HG03571 (cell line): ENCODE results near the gene NEURL1B.
"Not testable (repeated sequence)": the region's sequence is repeated elsewhere in the genome, so short reads cannot be mapped to it uniquely, and the experiment has no call there.

Experiments used
- ATAC-seq: cut with Tn5 transposase; IDR thresholded peaks from one replicate; pipeline ENCODE4 v1.9.1; 2021; ENCODE audit not compliant: unreplicated experiment

The NEURL1B gene

GRCh38 chr5:172671091-172671490 is 30.0 kb downstream of the NEURL1B start:
- no peak for ATAC-seq

- ATAC-seq, result no peak
Observed at GRCh38 chr5:172672681-172673080, 31.6 kb downstream of the NEURL1B start.

- no peak for ATAC-seq
Observed at GRCh38 chr5:172674155-172674554, 33.1 kb downstream of the NEURL1B start.

- ATAC-seq, result no peak
Observed at GRCh38 chr5:172676914-172677475, 35.9 kb downstream of the NEURL1B start.

DNA sequence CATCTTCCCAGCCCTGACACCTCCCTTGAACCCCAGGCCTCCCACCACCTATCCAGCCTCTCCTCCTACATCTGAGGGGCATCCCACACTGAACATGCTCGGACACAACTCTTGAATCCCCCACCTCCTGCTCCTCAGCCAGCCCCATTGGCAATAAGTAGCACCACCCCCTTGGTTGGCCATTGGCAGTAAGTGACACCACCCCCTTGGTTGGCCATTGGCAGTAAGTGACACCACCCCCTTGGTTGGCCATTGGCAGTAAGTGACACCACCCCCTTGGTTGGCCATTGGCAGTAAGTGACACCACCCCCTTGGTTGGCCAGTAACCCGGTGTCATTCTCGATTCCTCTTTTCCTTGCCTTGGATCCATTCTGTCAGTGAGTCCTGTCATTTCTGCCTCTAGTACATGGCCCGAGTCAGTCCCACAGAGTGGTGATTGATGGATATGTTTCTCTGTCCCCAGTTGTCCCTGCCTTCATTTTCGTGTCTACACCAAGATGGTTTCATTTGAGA is 37.4 kb downstream of the NEURL1B start:
- not testable (repeated sequence) for ATAC-seq

DNA sequence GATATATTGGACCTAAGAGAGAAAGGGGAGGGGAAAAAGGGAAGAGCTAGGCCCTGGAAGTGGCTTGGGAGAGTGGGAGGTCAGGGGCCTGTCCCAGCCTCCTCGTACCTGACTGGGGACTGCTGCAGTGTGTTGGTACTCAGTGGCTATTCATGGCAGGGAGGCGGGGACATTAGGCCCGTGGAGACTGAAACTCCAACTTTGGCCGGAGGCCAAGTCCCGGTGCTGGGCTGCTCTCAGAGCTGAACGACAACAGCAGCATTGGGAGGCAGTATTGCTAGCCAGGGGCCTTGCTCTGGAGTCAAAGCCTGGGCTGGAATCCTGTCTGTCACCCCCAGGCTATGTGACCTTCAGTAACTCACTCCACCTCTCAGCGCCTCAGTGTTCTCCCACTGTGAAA is 37.8 kb downstream of the NEURL1B start:
- no peak for ATAC-seq

DNA sequence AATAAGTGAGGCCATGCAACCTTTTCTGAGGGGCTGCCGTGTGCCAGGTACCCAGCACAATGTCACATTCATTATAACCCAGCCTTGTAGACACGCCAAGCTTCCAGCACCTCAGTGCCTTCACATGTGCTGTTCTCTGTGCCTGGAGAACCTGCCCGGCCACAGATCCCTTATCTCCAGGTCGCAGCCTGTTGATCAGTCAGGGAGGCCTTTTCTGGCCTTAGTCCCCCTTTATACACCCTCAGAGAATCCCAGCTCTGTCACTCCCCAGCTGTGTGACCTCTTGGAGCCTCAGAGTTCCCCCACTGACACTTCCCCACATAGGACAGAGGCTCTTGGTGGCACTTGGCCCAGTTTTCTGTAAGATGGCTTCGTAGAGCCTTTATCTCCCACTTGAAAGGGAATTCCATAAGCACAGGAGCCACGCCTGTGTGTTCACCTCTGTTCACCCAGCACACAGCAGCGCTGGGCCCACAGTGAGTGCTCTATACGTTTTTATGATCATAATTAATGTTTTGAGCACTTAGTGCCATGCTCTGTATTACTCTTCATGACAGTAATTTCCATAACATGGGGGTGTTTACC is 38.7 kb downstream of the NEURL1B start:
- no peak for ATAC-seq

DNA sequence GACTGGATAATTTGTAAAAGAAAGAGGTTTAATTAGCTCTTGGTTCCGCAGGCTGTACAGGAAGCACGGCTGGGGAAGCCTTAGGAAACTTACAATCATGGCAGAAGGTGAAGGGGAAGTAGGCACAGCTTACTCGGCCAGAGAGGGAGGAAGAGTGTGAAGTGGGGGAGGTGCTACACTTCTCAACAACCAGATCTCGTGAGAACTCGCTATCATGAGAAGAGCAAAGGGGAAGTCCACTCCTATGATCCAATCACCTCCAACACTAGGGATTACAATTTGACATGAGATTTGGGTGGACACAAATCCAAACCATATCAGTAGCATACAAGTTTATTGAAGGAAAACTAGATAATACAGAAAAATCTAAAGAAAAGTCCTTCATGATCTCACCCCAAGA is 39.9 kb downstream of the NEURL1B start:
- ATAC-seq, result no peak

- no peak for ATAC-seq
Observed at GRCh38 chr5:172681421-172681820, 40.4 kb downstream of the NEURL1B start.

DNA sequence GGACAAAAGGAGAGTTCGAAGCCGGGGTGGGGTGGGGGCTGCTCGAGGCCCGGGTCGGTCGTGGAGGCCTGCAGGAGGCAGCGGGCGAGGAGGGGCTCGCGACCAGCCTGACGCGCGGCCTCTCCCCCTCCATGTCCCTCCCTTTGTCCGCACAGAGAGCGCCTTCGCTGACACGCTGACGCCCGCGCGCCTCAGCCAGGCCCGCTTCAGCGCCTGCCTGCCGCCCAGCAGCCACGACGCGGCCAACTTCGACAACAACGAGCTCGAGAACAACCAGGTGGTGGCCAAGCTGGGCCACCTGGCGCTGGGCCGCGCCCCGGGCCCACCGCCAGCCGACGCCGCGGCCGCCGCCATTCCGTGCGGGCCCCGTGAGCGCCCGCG is 42.2 kb downstream of the NEURL1B start:
- ATAC-seq, result no peak

DNA sequence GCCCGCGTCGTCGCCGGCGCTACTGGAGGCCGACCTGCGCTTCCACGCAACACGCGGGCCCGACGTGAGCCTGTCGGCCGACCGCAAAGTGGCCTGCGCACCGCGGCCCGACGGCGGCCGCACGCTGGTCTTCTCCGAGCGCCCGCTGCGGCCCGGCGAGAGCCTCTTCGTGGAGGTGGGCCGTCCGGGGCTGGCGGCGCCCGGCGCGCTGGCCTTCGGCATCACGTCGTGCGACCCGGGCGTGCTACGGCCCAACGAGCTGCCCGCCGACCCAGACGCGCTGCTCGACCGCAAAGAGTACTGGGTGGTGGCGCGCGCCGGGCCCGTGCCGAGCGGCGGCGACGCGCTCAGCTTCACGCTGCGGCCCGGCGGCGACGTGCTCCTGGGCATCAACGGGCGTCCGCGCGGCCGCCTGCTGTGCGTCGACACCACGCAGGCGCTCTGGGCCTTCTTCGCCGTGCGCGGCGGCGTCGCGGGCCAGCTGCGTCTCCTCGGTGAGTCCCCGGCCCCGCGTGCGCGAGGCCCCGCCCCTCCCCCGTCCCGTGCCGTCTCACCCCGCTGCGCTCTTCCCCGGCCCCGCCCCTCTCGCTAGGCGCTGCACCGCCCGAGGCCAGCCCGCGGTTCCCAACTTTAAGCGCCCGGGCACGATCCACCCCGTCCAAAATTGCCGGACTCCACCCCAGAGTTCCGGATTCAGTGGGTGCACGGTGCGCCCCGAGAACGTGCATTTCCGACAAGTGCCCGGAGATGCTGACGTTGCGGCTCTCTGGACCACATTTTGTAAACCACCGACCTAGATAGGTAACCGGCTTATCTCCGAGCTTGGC is 42.8 kb downstream of the NEURL1B start:
- ATAC-seq, result no peak

DNA sequence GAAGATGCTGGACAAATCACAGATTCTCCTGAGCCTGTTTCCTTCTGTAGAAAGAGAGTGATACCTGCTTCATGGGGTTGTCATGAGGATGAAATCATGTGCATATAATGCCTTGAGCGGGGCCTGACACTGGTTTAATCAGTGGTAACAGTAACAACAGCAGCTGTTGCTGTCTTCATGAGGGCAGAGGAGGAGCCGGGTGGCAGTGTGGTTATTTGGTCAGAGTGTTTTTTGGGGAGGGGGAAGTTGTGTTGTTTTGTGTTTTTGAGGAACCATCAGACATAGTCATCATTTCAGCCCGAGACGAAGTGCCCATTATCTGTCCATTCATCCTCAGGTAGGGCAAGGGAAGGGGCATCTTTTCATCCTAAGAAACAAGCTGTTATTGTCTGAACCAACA is 44.0 kb downstream of the NEURL1B start:
- no peak for ATAC-seq

DNA sequence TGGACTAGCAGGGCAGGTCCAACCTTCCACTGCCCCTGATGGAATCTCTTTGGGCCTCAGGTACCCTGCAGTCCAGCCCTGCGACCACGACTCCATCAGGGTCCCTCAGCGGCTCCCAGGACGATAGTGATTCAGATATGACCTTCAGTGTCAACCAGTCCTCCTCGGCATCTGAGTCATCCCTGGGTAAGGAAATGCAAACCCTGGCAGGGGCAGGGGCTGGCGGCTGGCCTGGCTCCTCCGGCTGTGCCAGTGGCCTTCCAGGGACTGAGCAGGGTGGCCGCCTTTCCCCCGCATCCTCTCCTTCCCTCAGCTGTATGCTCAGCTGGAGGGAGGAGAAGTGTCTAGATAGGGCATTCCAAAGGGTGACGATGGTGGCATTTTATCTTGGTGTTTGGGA is 45.0 kb downstream of the NEURL1B start:
- ATAC-seq, result no peak

DNA sequence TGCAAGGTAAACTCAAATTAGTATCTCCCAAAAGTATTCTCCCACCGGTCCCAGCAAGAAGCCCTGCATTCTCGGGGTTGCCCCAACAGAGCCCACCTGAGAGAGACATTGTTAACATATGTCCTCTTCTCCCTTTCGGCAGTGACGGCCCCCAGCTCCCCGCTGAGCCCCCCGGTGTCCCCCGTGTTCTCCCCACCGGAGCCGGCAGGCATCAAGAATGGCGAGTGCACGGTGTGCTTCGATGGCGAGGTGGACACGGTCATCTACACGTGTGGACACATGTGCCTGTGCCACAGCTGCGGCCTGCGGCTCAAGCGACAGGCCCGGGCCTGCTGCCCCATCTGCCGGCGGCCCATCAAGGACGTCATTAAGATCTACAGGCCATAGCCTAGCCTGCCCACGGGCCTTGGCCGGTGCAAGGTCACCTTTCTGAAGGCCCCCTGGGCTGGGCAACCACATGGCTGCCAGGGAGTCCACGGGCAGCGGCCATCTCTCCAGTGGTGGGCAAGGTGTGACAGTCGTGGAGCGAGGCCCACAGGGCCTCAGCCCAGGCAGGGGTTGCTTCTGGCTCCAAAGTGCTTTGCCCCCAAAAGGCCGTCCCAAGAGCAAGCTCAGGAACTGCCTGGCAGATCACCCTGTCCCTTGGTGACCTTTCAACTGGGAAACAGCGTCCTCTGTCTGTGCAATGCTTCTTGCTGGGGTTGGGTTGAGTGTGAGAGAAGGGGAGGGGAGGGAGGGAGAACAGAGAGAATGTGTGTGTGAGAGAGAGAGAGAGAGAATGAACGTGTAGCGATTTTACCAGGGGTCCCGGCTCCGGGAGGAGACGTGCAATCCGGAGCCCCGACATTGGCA is 45.7 kb downstream of the NEURL1B start:
- ATAC-seq, result no peak

- ATAC-seq, result no peak
Observed at GRCh38 chr5:172687940-172688339, 46.9 kb downstream of the NEURL1B start.

DNA sequence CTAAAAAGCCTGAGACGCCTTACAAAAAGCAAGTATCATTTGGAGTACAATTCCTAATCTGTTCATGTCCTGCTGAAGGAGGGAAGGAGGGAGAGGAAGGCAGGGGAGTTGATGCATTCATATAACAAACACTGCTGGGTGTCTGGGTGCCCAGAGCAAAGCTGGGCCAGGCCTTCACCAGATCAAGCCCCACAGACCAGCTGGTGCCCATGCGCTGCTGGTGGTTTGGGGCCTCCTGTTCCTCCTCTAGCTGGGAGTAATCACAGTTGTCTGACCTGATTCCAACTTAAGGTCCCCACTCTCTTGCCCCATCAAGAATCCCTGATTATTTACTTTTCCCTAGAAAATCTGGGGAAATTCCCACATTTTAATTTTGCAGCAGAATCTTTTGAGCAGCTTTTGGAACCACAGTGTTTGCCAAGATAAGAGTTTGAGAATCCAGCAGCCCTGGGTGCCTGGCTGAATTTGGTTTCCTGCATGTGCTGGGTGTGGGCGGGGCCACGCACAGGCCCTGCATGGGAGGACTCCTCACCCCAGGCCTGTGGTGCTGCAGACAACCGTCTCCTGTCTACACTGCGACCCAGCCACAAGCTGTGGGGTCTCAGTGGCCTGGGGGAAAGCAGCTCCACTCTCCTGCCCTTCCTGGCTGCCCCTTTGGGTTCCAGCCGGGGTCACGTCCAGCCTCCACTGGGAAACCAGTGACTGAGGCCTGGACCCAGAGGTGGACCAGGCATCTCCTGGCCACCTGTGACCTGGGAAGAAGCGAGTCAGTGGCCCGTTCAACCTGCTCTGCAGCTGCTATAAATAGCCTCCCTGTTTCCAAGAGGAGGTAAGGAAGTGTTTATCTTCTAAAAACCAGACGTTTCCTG is 47.5 kb downstream of the NEURL1B start:
- ATAC-seq, result no peak

DNA sequence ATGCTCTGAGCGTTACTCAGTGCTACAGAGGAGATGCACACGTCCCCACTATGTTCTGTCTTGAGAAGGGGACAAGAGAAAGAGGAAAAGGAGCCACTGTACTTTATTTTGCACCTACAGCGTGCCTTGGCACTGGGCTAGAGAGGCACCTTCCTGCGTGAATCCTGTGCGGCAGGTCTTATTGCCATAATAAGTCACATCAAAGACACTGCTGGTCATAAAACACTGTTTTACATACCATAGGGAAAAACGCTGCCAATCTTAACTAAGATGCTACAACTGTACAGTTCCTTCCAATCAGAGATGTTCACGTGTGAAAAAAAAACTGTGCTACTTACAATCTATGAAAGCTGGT is 48.1 kb downstream of the NEURL1B start:
- no peak for ATAC-seq

- ATAC-seq, result no peak
Observed at GRCh38 chr5:172689801-172690200, 48.7 kb downstream of the NEURL1B start.

DNA sequence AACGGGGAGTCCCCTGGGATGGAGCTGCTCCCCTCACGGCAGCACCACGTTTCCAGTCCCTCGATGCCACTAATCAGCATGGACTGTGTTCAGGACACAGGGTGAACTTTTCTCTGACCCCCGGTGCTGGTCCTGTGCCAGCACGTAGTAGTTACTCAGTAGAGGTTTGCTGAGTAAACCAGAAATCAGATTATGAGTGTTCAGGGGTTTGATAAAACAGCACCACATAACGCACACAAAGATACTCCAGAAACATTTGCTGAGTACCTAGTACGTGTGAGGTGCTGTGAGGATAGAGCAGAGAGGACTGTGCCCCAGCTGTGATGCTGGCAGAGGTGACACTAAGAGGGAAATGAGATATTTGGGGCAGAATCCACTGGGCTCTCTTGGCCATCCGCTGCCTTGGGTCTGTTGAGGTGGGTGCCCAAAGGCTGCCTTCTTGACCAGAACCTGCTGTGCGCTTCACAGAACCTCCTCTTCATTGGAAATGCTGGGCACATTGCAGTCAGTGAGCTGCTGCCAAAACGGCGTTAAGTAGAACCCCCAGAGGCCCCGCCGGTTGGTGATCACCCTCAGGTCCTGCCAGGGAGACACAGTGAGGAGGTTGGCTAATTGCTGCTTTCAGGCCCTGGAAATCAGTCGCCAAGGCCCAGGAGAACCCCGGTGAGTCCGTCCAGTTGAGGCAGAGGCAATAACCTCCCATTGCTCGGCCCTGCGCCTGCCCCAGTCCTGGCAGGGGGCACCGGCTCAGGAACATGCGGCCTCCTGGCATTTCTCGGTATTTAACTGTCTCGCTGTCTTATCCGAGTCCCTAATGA is 49.4 kb downstream of the NEURL1B start:
- ATAC-seq, result no peak

GRCh38 chr5:172691886-172692285 is 50.8 kb downstream of the NEURL1B start:
- no peak for ATAC-seq
